SKM-1 treated with dmso at 0.1 percent for 144 hours (cell line): ENCODE data around the gene DNLZ.

ENCODE experiments used
- DNase-seq: peaks from one replicate; lab custom pipeline; 2025; ENCODE audit not compliant: unreplicated experiment; lab: John Stamatoyannopoulos, UW

DNLZ gene

GRCh38 chr9:136345281-136346156 is 18.0 kb downstream of the DNLZ start:
- no peak for DNase-seq

GRCh38 chr9:136344544-136345280 is 18.8 kb downstream of the DNLZ start:
- no peak for DNase-seq

GRCh38 chr9:136343884-136344269 is 19.7 kb downstream of the DNLZ start:
- DNase-seq: no peak

- DNase-seq: no peak
These were observed 20.2 kb downstream of the DNLZ start for GRCh38 chr9:136343121-136343883.

- DNase-seq: no peak
These were observed 21.1 kb downstream of the DNLZ start for GRCh38 chr9:136342181-136343120.

GRCh38 chr9:136341769-136342168 is 21.8 kb downstream of the DNLZ start:
- no peak for DNase-seq

GRCh38 chr9:136341042-136341655 is 22.4 kb downstream of the DNLZ start:
- no peak for DNase-seq

GRCh38 chr9:136340356-136341041 is 23.0 kb downstream of the DNLZ start:
- DNase-seq: no peak

- no peak for DNase-seq
These were observed 23.6 kb downstream of the DNLZ start for GRCh38 chr9:136339958-136340310.

- DNase-seq: peak; percentile 47
These were observed 24.2 kb downstream of the DNLZ start for GRCh38 chr9:136339173-136339957.

GRCh38 chr9:136338511-136338910 is 25.0 kb downstream of the DNLZ start:
- DNase-seq: no peak

- no peak for DNase-seq
These were observed 25.8 kb downstream of the DNLZ start for GRCh38 chr9:136337416-136338395.

- DNase-seq: no peak
These were observed 26.7 kb downstream of the DNLZ start for GRCh38 chr9:136336881-136337280.

- no peak for DNase-seq
These were observed 27.2 kb downstream of the DNLZ start for GRCh38 chr9:136336156-136336870.

- DNase-seq: no peak
These were observed 28.0 kb downstream of the DNLZ start for GRCh38 chr9:136335296-136336155.

- no peak for DNase-seq
These were observed 29.0 kb downstream of the DNLZ start for GRCh38 chr9:136334541-136334940.
